ENCODE results near the gene PDGFRA. TPM values are rescaled to one million over a fixed set of nuclear protein-coding genes. Genes with fewer than 3 reads are reported as not detected.
A peak's percentile ranks its signal among the peaks of the same experiment; 100 is the strongest.

PDGFRA gene
- total RNA-seq, 1 experiment from 2014 or later = not detected

- H3K9me3 ChIP-seq (ENCODE audit: insufficient read depth, low read depth) = no peaks in the 10 kb centered on the region
- intact Hi-C loops (cut with micrococcal nuclease; ENCODE audit: unreplicated experiment) = loop anchor here (10.0 kb wide), 2 partner anchors 119 to 149 kb away; partner anchors contain the start of gene CHIC2
- H3K4me2 ChIP-seq = no peak overlapping the region
- BruUV-seq (replicated peaks) = no TSS peak
- TF ChIP-seq EZH2 (IDR thresholded peaks at IDR 0.05; ENCODE audit: low read depth) (no peak), CTCF (conservative IDR thresholded peaks at IDR 0.05) (no peak)
- POLR2A ChIA-PET (ENCODE audit: unreplicated experiment) = no interaction called here
- no peak for DNase-seq
- no peaks in the 10 kb centered on the region for H3F3A ChIP-seq (ENCODE audit: insufficient read depth, low read depth)
- CTCF ChIA-PET = no interaction called here
- H2AFZ ChIP-seq = no peak overlapping the region
- H3K27ac ChIP-seq = no peak overlapping the region
- no peaks in the 10 kb centered on the region for H4K20me1 ChIP-seq (ENCODE audit: insufficient read depth)
- H3K9me2 ChIP-seq (ENCODE audit: insufficient read depth) = no peaks in the 10 kb centered on the region
- H3K4me3 ChIP-seq = no peak overlapping the region
- H3K36me3 ChIP-seq (ENCODE audit: low read depth) = no peaks in the 10 kb centered on the region
- H3K27me3 ChIP-seq (ENCODE audit: insufficient read depth, low read depth) = no peaks in the 10 kb centered on the region
- no peaks in the 10 kb centered on the region for H3K79me2 ChIP-seq (ENCODE audit: low read depth)
- no peaks in the 10 kb centered on the region; the same call in 1 of the 2 replicates for H3K4me1 ChIP-seq (replicated peaks; ENCODE audit: insufficient read depth)
These were observed 15.3 kb upstream of the PDGFRA start for GRCh38 chr4:54213761-54214160.

DNA sequence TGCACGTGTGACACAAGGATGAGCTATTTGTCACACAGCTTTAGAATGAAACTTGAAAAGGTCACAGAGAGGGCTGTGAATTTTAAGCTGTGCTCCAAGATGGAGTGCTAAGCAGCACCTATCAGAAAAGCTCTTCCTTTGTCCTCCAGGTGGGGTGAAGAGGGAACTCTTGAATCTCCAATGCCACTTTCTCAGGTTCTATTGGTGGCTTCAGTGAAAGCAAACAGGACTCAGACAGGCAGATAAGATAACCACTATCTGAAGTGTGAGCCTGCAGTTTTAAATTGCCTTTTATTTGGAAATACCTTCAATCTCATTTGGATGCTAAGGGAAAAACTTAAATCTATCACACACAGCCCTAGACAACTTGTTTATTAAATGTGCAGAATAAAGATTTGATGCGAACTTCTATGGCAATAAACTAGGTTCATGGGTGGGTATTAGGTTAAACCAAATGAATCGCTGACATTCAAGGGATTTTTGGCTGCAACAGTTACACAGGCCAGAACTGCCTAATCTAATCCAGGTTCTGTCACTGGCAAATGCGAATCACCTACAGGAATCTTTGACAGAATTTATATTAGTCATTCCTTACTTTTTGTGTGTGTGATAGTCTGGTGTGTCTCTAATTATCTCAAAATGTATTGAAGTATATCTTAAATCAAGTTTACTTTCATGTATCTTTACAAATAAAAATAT lies 13.6 kb upstream of the PDGFRA start:
- H3K9me2 ChIP-seq (ENCODE audit: insufficient read depth) = no peaks in the 10 kb centered on the region
- no peaks in the 10 kb centered on the region for H3K27me3 ChIP-seq (ENCODE audit: insufficient read depth, low read depth)
- DNase-seq = no peak
- BruUV-seq (replicated peaks) = no TSS peak
- H3K36me3 ChIP-seq (ENCODE audit: low read depth) = no peaks in the 10 kb centered on the region
- H3K4me2 ChIP-seq = no peak overlapping the region
- no peaks in the 10 kb centered on the region; the same call in 1 of the 2 replicates for H3K4me1 ChIP-seq (replicated peaks; ENCODE audit: insufficient read depth)
- H3K4me3 ChIP-seq = no peak overlapping the region
- H3K9me3 ChIP-seq (ENCODE audit: insufficient read depth, low read depth) = no peaks in the 10 kb centered on the region
- no peaks in the 10 kb centered on the region for H3F3A ChIP-seq (ENCODE audit: insufficient read depth, low read depth)
- H4K20me1 ChIP-seq (ENCODE audit: insufficient read depth) = no peaks in the 10 kb centered on the region
- intact Hi-C loops (cut with micrococcal nuclease; ENCODE audit: unreplicated experiment) = loop anchor here (10.0 kb wide), 2 partner anchors 121 to 151 kb away; partner anchors contain the start of gene CHIC2
- no peaks in the 10 kb centered on the region for H3K79me2 ChIP-seq (ENCODE audit: low read depth)
- ChIA-PET POLR2A (ENCODE audit: unreplicated experiment) (no interaction called here), CTCF (no interaction called here)
- H2AFZ ChIP-seq = no peak overlapping the region
- H3K27ac ChIP-seq = no peak overlapping the region
- TF ChIP-seq CTCF (conservative IDR thresholded peaks at IDR 0.05) (no peak), EZH2 (IDR thresholded peaks at IDR 0.05; ENCODE audit: low read depth) (no peak)

GRCh38 chr4:54217642-54218495 lies 11.2 kb upstream of the PDGFRA start:
- Histone ChIP-seq H3K79me2 (ENCODE audit: low read depth) (no peaks in the 10 kb centered on the region), H3K4me3 (peak overlapping the region; percentile 49; the same call in 1 of the 2 replicates), H2AFZ (peak overlapping the region; percentile 73; the same call in 1 of the 2 replicates), H4K20me1 (ENCODE audit: insufficient read depth) (no peaks in the 10 kb centered on the region), H3K9me2 (ENCODE audit: insufficient read depth) (no peaks in the 10 kb centered on the region), H3K27ac (no peak overlapping the region), H3F3A (ENCODE audit: insufficient read depth, low read depth) (no peaks in the 10 kb centered on the region), H3K9me3 (ENCODE audit: insufficient read depth, low read depth) (no peaks in the 10 kb centered on the region), H3K4me2 (peak overlapping the region; percentile 90), H3K27me3 (ENCODE audit: insufficient read depth, low read depth) (no peaks in the 10 kb centered on the region), H3K36me3 (ENCODE audit: low read depth) (no peaks in the 10 kb centered on the region), H3K4me1 (replicated peaks; ENCODE audit: insufficient read depth) (no peaks in the 10 kb centered on the region; the same call in 1 of the 2 replicates)
- DNase-seq = peak; percentile 48 to 61
- intact Hi-C loops (cut with micrococcal nuclease; ENCODE audit: unreplicated experiment) = loop anchor here (1.0 to 10.0 kb wide), 4 partner anchors 123 to 310 kb away; partner anchors contain the start of gene CHIC2
- POLR2A ChIA-PET (ENCODE audit: unreplicated experiment) = interaction anchor here (0.6 kb wide), 1 partner anchor 612 kb away, joined by 3 read pairs; no protein-coding TSS in a partner anchor
- CTCF ChIA-PET = interaction anchor here (0.5 to 0.9 kb wide), 3 partner anchors 20 to 309 kb away, joined by 3 read pairs; no protein-coding TSS in a partner anchor
- TF ChIP-seq EZH2 (IDR thresholded peaks at IDR 0.05; ENCODE audit: low read depth) (no peak), CTCF (conservative IDR thresholded peaks at IDR 0.05) (peak; percentile 88)
- BruUV-seq (replicated peaks) = no TSS peak

Data from PC-9 (cell line).